GM23338 (cell line): ENCODE data around the gene CSNK1G1. TPM values are rescaled to one million over a fixed set of nuclear protein-coding genes. Genes with fewer than 3 reads are reported as not detected.

Experiments
- ATAC-seq: fragments of 200-7000 bp; cut with Tn5 transposase; 3 replicates; pipeline ENCODE4 v1.9.1; 2020
- DNase-seq: peaks from one replicate; pipeline ENCODE4 v3.0.0-alpha.2; 2015; ENCODE audit warnings: low spot score
- H2AFZ ChIP-seq: fragments of 200-600 bp; sonication (generic); 2 replicates; pipeline ENCODE4 v1.8.0; 2016; ENCODE audit warnings: antibody characterized with exemption, mild to moderate bottlenecking, moderate library complexity
- H3F3A ChIP-seq: fragments of 200-600 bp; sonication (generic); replicated peaks from 2 replicates; pipeline ENCODE4 v1.8.0; 2017; ENCODE audit warnings: antibody characterized with exemption, mixed run types, low read depth
- H3K27ac ChIP-seq: fragments of 200-600 bp; sonication (generic); 2 replicates; pipeline ENCODE4 v1.6.1; 2016; ENCODE audit warnings: low read depth
- H3K27me3 ChIP-seq: fragments of 200-600 bp; sonication (generic); 2 replicates; pipeline ENCODE4 v1.8.0; 2016; ENCODE audit warnings: mild to moderate bottlenecking, mixed run types, moderate library complexity; ENCODE audit not compliant: insufficient read depth
- H3K36me3 ChIP-seq: fragments of 200-600 bp; sonication (generic); 2 replicates; pipeline ENCODE4 v1.8.0; 2016; ENCODE audit warnings: mild to moderate bottlenecking; ENCODE audit not compliant: insufficient read depth
- H3K4me1 ChIP-seq: fragments of 200-600 bp; sonication (generic); 2 replicates; pipeline ENCODE4 v1.8.0; 2016; ENCODE audit warnings: mild to moderate bottlenecking, moderate library complexity; ENCODE audit not compliant: insufficient read depth
- H3K4me2 ChIP-seq: fragments of 200-600 bp; sonication (generic); 2 replicates; pipeline ENCODE4 v1.7.1; 2017; ENCODE audit warnings: mixed run types
- H3K4me3 ChIP-seq: fragments of 200-600 bp; sonication (generic); 2 replicates; pipeline ENCODE4 v1.6.1; 2016; ENCODE audit warnings: mixed run types
- H3K79me2 ChIP-seq: fragments of 200-600 bp; sonication (generic); replicated peaks from 2 replicates; pipeline ENCODE4 v1.8.0; 2017; ENCODE audit warnings: mild to moderate bottlenecking; ENCODE audit not compliant: insufficient read depth
- H3K9me2 ChIP-seq: fragments of 200-600 bp; sonication (generic); 2 replicates; pipeline ENCODE4 v1.8.0; 2017; ENCODE audit not compliant: insufficient read depth
- H4K20me1 ChIP-seq: fragments of 200-600 bp; sonication (generic); replicated peaks from 2 replicates; pipeline ENCODE4 v1.8.0; 2017; ENCODE audit warnings: mild to moderate bottlenecking; ENCODE audit not compliant: insufficient read depth
- H3K27ac Mint-ChIP-seq: 2 replicates; pipeline ENCODE4 v1.8.0; 2020; ENCODE audit warnings: inconsistent platforms, mild to moderate bottlenecking, moderate library complexity, mixed read lengths
- H3K27me3 Mint-ChIP-seq: 3 replicates; pipeline ENCODE4 v1.8.0; 2022; ENCODE audit warnings: low read depth, mild to moderate bottlenecking, moderate library complexity, mixed read lengths, inconsistent platforms; ENCODE audit not compliant: insufficient read depth, poor library complexity
- H3K36me3 Mint-ChIP-seq: 3 replicates; pipeline ENCODE4 v1.8.0; 2021; ENCODE audit warnings: low read depth, mild to moderate bottlenecking, inconsistent platforms, moderate library complexity, mixed read lengths
- H3K4me1 Mint-ChIP-seq: 3 replicates; pipeline ENCODE4 v1.8.0; 2020; ENCODE audit warnings: mild to moderate bottlenecking, inconsistent platforms, mixed read lengths
- H3K4me3 Mint-ChIP-seq: 3 replicates; pipeline ENCODE4 v1.8.0; 2021; ENCODE audit warnings: moderate library complexity, mild to moderate bottlenecking, inconsistent platforms, mixed read lengths
- H3K9me3 Mint-ChIP-seq: 3 replicates; pipeline ENCODE4 v1.8.0; 2020; ENCODE audit warnings: moderate library complexity, mild to moderate bottlenecking, inconsistent platforms, mixed read lengths
- CREB1 ChIP-seq: fragments of 250-450 bp; sonication (Bioruptor Pico); IDR thresholded peaks from 2 replicates; pipeline ENCODE4 v1.5.0; 2020; ENCODE audit warnings: low read depth, mild to moderate bottlenecking, moderate library complexity
- CTCF ChIP-seq, 2 experiments: fragments of 200-600 bp in 1 of 2; sonication (generic) in 1 of 2; conservative IDR thresholded peaks; 2 replicates each; pipeline versions ENCODE4 v1.5.1 to v1.6.1; 2016 to 2017; ENCODE audit warnings: antibody characterized with exemption in 2 of 2, low read depth in 2 of 2, mild to moderate bottlenecking in 2 of 2, moderate library complexity in 1 of 2
- ETS1 ChIP-seq: IDR thresholded peaks from 2 replicates; pipeline ENCODE4 v1.6.1; 2016; ENCODE audit warnings: antibody characterized with exemption
- EZH2 ChIP-seq: fragments of 200-600 bp; sonication (generic); IDR thresholded peaks from one replicate; pipeline ENCODE4 v1.8.0; 2017; ENCODE audit warnings: antibody characterized with exemption, mild to moderate bottlenecking, low read depth; ENCODE audit not compliant: unreplicated experiment
- EZH2phosphoT487 ChIP-seq: fragments of 200-600 bp; sonication (generic); IDR thresholded peaks from one replicate; pipeline ENCODE4 v1.8.1; 2018; ENCODE audit warnings: antibody characterized with exemption; ENCODE audit not compliant: unreplicated experiment
- JUNB ChIP-seq: IDR thresholded peaks from one replicate; pipeline ENCODE4 v1.6.1; 2016; ENCODE audit warnings: antibody characterized with exemption; ENCODE audit not compliant: unreplicated experiment
- NANOG ChIP-seq: IDR thresholded peaks from 2 replicates; pipeline ENCODE4 v1.6.1; 2016; ENCODE audit warnings: antibody characterized with exemption, borderline replicate concordance
- POLR2AphosphoS5 ChIP-seq: IDR thresholded peaks from 2 replicates; pipeline ENCODE4 v1.6.1; 2016; ENCODE audit warnings: antibody characterized with exemption, low read depth
- REST ChIP-seq: IDR thresholded peaks from one replicate; pipeline ENCODE4 v1.6.1; 2018; ENCODE audit warnings: antibody characterized with exemption; ENCODE audit not compliant: unreplicated experiment
- STAT1 ChIP-seq: IDR thresholded peaks from one replicate; pipeline ENCODE4 v1.6.1; 2016; ENCODE audit warnings: antibody characterized with exemption; ENCODE audit not compliant: unreplicated experiment
- ZNF114 ChIP-seq: fragments of 250-450 bp; sonication (Bioruptor Pico); IDR thresholded peaks from 2 replicates; pipeline ENCODE4 v1.5.0; 2020; ENCODE audit warnings: mild to moderate bottlenecking, moderate library complexity
- ZNF331 ChIP-seq: fragments of 250-450 bp; sonication (Bioruptor Pico); IDR thresholded peaks from 2 replicates; pipeline ENCODE4 v1.5.0; 2020; ENCODE audit warnings: low read depth, mild to moderate bottlenecking, moderate library complexity
- ZNF462 ChIP-seq: fragments of 250-450 bp; sonication (Bioruptor Pico); IDR thresholded peaks from 2 replicates; pipeline ENCODE4 v1.5.0; 2020; ENCODE audit warnings: mild to moderate bottlenecking, moderate library complexity
- polyA plus RNA-seq: library from polyadenylated mRNA; unstranded; fragments of >200 nt; fragmentation: Nextera tagmentation; extraction: Ambion mirVana; gene quantifications from 2 replicates; pipeline ENCODE4 v1.2.1, GENCODE V29; 2016
- total RNA-seq: library from RNA; depleted of rRNA; stranded (reverse); fragments of >200 nt; shearing (Covaris generic); gene quantifications from 2 replicates; pipeline ENCODE4 v1.2.3, GENCODE V29; 2014

CSNK1G1 gene
- total and polyA plus RNA-seq, 2 experiments from 2014 or later: 9.3 to 13.4 TPM

GRCh38 chr15:64351265-64351664, 4.7 kb downstream of the CSNK1G1 start:
- TF ChIP-seq ETS1: no peak
- no peak for TF ChIP-seq ZNF462
- TF ChIP-seq CREB1: no peak
- TF ChIP-seq EZH2: no peak
- no peak for TF ChIP-seq NANOG
- no peak for TF ChIP-seq ZNF114 (CRISPR knock-in tag)
- TF ChIP-seq EZH2phosphoT487: no peak
- no peak for TF ChIP-seq ZNF331 (CRISPR knock-in tag)
- TF ChIP-seq STAT1: no peak
- TF ChIP-seq POLR2AphosphoS5: no peak
- no peak for TF ChIP-seq CTCF (conservative IDR thresholded peaks at IDR 0.05; ENCODE audit: low read depth in 2 of 2)
- TF ChIP-seq JUNB: no peak
- TF ChIP-seq REST: no peak
- H2AFZ ChIP-seq: no peak overlapping the region
- H3K36me3 Mint-ChIP-seq: peaks cover 9% of the 10 kb centered on the region; the same call in 2 of the 3 replicates
- H3K4me3 Mint-ChIP-seq: no peak overlapping the region
- peaks cover 72% of the 10 kb centered on the region for H3K79me2 ChIP-seq
- no peak overlapping the region for H3K4me2 ChIP-seq
- ATAC-seq (no peak), DNase-seq (no peak)
- 0 out of 2 replicates have a peak, but pooled peaks cover 2% of the 10 kb centered on the region for H3K4me1 ChIP-seq
- no peaks in the 10 kb centered on the region; the same call in 1 of the 2 replicates for H4K20me1 ChIP-seq
- peaks cover 2% of the 10 kb centered on the region for H3K27me3 Mint-ChIP-seq
- H3K27me3 ChIP-seq: no peaks in the 10 kb centered on the region
- no peak overlapping the region for H3K27ac Mint-ChIP-seq
- no peaks in the 10 kb centered on the region for H3K36me3 ChIP-seq
- H3F3A ChIP-seq: no peaks in the 10 kb centered on the region
- no peak overlapping the region for H3K4me3 ChIP-seq
- no peak overlapping the region for H3K27ac ChIP-seq
- H3K9me3 Mint-ChIP-seq: no peaks in the 10 kb centered on the region
- no peaks in the 10 kb centered on the region for H3K9me2 ChIP-seq
- peaks cover 7% of the 10 kb centered on the region; the same call in 2 of the 3 replicates for H3K4me1 Mint-ChIP-seq
